ENCODE data around the gene SDCCAG8. TPM values are rescaled to one million over a fixed set of nuclear protein-coding genes. Genes with fewer than 3 reads are reported as not detected.

The SDCCAG8 gene
- polyA plus RNA-seq, 3 donors, result 15.6 to 23.4 (median 16.7) TPM

DNA sequence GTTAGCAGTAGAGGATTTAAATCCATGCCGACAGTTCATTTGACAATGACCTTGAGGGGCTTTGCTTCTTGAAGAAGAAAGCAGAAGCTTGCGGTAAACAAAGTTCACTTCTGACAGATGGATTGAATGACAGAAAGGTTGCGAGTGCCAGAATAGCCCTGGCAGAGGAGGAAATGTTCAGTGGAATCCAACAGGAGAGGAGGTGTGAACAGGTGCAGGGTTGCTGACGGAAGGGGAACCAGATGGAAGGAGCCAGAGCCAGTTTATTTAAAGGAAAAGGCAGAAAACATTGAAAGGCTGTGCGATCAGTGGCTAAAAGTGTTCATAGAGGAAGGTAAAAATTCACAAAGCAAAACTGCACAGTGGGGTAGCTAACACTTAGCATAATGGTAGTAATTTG lies 141.0 kb downstream of the SDCCAG8 start:
- WGBS, 3 donors, result 46 to 92% (median 88%) methylated on average over 5 of the region's 5 CpGs
- H3K27ac ChIP-seq (ENCODE audit: low read depth, low read length), result no peak overlapping the region

DNA sequence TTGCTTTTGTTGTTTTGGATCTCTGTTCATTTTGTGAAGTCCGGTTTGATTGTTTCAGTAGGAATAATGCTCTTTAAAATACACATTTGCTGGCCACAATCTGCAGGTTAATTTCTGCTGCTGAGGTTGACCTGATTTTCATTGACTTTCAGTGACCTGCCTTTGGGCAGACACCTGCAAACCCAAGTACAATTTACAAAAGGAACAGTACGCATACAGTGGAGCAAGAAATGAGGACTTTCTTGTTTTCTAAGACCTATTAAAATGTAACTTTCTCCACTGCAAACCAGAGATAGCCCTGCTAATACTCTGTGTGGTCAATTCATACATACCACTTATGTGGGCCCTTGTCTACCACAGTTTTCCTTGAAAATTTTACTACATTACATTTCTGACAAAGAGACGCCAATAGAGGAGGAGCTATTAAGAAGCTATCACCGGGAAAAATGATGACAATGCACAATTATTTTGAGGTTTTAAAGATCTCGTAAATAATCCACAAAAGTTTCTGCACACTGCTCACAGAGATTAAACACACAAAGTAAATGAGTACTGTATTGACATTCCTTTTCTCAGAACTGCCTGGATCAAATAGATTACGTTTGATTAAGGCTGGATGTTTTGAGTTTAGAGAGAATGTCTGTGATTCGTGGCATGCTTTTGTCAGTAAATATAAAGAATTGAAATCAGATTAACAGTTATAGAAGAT lies 141.9 kb downstream of the SDCCAG8 start:
- WGBS, 3 donors, result 56 to 88% (median 78%) methylated on average over 7 of the region's 7 CpGs
- no peak overlapping the region for H3K27ac ChIP-seq (ENCODE audit: low read depth, low read length)

DNA sequence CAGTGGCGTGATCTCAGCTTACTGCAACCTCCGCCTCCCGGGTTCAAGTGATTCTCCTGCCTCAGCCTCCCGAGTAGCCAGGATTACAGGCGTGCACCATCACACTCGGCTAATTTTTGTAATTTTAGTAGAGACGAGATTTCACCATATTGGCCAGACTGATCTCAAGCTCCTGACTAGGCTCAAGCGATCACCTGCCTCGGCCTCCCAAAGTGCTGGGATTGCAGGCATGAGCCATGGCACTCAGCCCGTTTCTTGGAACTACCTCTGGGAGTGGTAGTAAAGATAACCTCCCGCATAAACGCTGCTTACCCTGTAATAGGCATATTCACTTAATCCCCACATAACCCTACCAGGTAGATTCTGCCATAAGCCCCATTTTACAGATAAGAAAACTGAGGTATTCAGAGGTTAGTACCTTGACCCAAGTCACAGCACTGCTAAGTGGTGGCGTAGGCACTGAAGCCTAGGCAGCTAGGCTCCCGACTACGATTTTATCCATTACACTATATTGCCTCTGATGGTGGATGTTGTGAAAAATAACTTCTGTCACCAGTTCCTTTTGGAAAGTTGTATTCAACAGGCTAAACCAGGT lies 143.8 kb downstream of the SDCCAG8 start:
- H3K27ac ChIP-seq (ENCODE audit: low read depth, low read length), result no peak overlapping the region
- 97 to 98% (median 97%) methylated on average over 15 of the region's 15 CpGs for WGBS, 3 donors

DNA sequence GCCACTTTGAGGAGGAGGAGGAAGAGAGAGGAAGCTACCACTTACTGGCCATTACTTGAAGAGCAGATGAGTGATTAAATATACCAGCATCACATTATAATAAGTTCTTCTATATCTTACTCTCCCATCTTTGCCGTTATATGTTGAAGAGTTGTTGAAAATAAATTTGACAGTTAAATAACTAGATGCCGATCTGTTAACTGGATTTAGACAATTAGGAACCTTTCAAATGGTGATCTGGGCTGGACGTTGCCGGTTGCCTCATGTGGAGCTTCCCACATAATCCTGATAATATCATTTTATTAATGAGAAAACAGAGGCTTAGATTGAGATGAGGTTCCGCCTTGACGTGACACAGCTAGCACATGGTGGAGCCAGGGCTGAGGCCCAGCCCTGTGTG lies 147.0 kb downstream of the SDCCAG8 start:
- H3K27ac ChIP-seq (ENCODE audit: low read depth, low read length), result no peak overlapping the region
- WGBS, 3 donors, result 96 to 98% (median 97%) methylated on average over 6 of the region's 6 CpGs

DNA sequence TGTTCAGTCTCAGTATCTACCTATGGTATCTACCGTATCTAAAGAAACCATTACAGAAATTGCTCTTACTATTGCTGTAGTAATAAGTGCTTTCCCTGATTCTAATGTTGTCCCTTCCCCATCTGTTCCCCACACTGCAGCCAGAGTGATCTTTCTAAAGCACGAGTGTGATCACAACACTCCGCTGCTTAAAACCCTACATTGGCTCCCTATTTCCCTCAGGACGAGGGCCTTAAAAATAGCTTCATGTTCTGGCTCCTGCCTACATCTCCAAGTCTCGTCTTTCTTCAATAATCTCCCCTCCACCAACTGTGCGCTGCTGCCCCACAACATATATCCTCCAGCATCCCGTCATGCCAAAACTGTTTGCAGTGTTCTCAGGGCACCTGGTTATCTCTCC lies 150.6 kb downstream of the SDCCAG8 start:
- 96 to 98% (median 96%) methylated on average over 7 of the region's 7 CpGs for WGBS, 3 donors
- H3K27ac ChIP-seq (ENCODE audit: low read depth, low read length), result no peak overlapping the region

DNA sequence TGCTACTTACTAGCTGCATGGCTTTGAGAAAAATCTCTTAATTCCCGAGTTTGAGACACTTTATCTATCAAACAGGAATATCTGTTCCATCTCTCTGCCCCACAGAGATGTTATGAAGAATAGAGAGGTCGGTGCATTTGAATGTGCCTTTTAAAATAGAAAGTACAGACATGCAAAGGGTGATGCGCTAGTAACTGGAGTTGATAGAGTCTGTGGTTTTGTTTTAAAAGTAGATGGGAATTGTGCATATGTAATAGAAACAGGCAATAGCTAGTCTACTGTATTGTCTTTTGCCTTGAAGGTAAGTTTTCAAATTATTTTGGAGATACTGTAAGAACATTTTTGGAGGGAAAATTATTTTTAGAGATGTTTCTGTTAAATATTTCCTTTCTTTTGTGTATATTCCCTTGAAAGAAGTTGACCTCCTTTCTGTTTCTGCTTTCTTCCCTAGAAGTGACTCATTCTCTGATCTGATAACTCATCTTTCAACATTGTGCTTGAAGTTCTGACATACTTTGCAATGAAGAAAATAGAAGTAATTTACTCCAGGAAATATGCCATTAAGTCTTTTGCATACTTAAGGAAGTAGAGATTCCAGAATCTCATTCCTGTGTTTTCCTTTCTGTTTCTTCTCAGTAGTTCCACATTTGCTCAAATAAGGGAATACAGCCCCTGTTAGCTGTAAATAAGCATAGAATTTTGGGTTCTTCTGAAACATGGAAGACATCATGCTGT lies 151.6 kb downstream of the SDCCAG8 start:
- 74 to 80% (median 79%) methylated on average over 3 of the region's 3 CpGs for WGBS, 3 donors
- no peak overlapping the region for H3K27ac ChIP-seq (ENCODE audit: low read depth, low read length)

DNA sequence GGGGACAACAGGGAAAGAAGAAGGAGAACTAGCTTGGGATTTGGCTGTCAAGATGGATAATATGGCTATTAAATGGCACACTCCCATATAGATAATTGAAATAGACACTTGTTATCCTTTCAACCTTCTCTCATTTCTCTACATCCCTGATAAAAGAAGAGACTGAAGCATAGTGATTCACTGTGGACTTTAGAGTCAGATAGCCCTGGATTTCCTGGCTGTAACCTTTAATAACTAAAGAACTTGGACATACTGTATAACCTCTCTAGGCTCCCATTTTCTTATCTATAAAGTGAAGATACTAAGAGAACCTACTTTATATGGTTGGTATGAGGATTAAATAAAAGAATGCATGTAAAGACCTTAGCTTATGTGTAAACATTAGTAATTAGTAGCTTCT lies 152.6 kb downstream of the SDCCAG8 start:
- H3K27ac ChIP-seq (ENCODE audit: low read depth, low read length), result no peak overlapping the region

DNA sequence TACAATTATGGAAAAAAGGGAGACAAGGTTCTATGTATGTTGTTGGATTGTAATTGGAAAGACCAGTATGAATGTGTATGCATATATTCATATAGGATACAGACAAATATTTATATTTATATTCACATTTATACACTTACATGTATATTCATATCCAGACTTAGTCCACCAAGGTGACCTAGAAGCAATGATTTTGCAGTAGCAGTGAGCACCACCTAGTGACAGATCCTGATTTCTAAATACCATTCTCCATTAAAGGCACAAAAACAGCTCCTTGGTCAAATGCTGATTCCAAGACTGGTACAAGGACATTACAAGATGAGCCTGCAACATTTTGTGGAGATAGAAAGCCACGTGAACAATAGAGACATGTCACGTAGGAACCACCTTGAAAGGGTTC lies 153.4 kb downstream of the SDCCAG8 start:
- 94 to 97% (median 95%) methylated on average over 2 of the region's 2 CpGs for WGBS, 3 donors
- H3K27ac ChIP-seq (ENCODE audit: low read depth, low read length), result no peak overlapping the region

DNA sequence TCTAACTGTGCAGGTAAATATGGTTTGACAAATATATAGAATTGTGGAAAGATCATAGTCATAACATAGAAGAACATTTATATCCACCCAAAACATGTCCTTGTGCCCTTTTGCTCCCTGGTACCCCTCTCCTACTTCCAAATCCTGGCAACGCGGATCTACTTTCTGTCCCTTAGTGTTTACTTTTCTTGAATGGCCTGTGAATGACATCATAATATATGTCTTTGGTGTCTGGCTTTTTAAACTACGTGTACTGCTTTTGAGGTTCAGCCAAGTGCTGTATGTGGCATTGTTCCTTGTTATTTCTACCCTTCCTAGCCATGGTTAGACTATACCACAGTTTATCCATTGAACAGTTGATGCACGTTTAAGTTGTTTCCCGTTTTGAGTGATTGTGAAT lies 155.6 kb downstream of the SDCCAG8 start:
- 88 to 89% (median 89%) methylated on average over 5 of the region's 5 CpGs for WGBS, 3 donors
- no peak overlapping the region for H3K27ac ChIP-seq (ENCODE audit: low read depth, low read length)

DNA sequence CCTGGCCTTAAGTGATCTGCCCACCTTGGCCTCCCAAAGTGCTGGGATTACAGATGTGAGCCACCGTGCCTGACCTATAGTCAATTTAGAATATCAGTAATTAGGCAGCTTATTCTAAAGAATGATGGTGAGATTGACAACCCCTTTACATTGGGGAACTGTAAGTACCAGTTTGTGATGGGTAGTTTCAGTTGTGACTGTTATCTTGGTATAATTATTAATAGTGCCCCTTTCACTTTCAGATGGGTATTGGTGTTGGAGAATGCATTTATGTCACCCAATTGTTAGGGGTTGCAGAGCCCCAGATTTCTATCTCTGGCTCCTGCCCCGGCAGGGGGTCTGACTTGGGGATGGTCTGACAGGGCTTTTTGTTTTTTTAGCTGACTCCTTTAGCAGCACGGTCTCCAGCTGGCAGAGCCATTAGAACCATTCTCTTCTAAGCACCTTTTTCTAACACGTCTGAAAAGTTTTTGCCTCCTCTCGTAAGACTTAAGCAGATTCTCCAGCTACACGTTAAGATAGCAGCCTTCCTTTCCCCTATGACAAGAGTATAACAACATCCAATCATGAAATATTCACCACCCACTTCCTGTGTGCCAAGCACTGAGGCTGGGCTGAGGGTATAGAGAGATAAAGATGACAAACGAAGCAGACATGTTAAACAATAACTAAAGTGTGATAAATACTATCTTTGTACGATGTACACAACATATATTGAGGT lies 157.8 kb downstream of the SDCCAG8 start:
- H3K27ac ChIP-seq (ENCODE audit: low read depth, low read length), result no peak overlapping the region
- 69 to 84% (median 81%) methylated on average over 8 of the region's 8 CpGs for WGBS, 3 donors

DNA sequence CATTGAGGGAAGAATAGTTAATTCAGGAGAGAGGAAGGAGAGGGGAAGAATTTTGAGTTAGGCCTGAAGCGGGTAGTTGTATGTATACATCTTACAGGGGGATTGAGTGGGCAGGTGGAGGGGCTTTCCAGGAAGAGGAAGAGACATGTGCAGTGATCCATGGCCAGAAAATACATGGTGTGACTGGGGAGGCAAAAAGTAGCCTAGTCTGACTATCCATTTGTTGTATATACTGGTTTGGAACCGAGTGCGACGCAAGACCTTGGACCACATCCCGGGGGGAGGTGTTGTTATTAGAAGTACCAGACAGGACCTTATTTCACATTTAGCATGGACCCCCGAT lies 158.3 kb downstream of the SDCCAG8 start:
- no peak overlapping the region for H3K27ac ChIP-seq (ENCODE audit: low read depth, low read length)
- WGBS, 3 donors, result 97 to 100% (median 98%) methylated on average over 6 of the region's 6 CpGs

DNA sequence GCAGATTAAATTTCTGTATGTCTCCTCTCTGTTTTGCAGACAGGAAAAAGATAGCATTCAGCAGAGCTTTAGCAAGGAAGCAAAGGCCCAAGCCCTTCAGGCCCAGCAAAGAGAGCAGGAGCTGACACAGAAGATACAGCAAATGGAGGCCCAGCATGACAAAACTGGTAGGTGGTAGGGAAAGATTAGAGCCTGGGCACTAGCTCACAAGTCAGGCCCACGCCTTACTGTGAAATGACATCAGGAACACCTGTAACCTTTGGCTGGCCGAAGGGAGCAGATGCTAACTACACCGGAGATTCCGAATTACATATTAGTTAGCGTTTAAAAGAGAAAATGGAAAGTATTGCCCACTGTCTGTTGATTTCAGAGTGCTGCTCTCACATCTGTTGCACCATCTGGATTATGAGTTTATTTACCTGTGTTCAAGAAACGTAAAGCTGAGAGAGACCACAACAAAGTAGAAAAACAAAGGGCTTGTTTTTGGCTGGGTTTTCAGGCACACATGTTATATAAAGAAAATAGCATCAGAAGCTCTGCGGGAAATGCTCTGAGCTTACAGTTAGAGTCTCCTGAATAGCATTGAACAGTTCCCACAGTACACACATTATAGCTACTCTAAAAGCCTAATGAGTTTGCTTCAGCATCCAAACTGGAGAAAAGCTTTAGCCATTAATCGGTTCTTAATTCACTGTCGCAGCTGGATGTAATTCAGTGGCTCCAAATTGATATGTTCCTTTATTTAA lies 160.0 kb downstream of the SDCCAG8 start:
- H3K27ac ChIP-seq (ENCODE audit: low read depth, low read length), result no peak overlapping the region
- WGBS, 3 donors, result 89 to 90% (median 90%) methylated on average over 9 of the region's 9 CpGs

DNA sequence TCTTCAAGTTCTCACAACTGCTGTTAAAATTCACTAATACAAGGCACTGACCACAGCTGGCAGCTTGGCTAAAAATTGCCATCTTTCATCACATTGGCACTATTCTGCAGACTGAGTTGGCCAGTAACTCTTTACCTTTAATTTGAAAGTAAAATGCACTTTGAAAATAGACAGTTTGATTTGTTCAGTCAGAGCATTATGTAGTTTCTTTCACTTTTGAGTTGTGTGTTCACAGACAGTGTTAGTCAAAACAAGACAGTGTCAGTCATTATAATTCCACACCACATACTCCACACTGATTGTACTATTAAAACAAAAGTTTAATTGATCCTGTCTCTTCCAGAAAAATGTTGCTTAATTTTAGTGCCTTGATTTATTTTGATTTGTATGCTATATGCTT lies 160.7 kb downstream of the SDCCAG8 start:
- H3K27ac ChIP-seq (ENCODE audit: low read depth, low read length), result no peak overlapping the region

DNA sequence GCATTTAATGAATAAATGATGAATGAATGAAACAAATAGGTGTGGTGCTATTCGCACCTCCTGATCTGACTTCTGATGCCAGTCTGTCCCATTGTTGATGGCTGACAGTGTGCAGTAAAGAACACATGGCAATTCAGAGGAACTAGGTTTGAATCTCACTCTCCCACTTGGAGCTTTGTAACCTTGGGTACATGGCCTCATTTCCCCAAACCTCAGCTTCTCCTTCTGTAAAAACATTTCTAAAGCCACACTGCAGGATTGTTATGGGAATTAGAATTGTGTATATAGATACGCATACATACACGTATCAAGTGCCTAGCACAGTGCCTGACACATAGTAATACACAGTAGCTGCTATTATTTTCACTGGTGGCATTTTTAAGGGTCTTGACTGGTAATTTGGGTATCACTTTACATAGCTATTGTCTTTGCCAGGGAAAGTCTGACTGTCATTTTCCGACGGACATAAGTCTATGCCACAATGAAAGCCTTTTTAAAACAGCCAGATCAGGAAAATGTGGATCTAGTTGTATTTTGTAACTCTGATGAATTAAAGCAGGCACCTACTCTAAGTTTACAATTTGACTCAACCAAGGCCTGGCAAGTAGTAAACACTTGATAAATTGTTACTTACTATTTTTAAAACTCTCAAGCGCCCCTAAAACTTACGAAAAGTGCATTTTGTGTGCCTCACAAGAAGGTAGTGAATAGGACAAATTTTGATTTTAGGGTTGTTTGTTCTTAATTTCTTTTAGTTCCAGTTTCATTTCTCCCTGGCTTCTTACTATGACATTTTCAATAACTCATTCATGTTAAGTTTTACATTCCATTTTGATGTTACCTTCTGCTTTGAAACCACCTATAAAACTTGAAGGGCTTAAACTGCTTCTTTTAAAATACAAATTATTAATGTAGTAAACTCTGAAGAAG lies 164.4 kb downstream of the SDCCAG8 start:
- WGBS, 3 donors, result 89 to 97% (median 93%) methylated on average over 7 of the region's 7 CpGs

DNA sequence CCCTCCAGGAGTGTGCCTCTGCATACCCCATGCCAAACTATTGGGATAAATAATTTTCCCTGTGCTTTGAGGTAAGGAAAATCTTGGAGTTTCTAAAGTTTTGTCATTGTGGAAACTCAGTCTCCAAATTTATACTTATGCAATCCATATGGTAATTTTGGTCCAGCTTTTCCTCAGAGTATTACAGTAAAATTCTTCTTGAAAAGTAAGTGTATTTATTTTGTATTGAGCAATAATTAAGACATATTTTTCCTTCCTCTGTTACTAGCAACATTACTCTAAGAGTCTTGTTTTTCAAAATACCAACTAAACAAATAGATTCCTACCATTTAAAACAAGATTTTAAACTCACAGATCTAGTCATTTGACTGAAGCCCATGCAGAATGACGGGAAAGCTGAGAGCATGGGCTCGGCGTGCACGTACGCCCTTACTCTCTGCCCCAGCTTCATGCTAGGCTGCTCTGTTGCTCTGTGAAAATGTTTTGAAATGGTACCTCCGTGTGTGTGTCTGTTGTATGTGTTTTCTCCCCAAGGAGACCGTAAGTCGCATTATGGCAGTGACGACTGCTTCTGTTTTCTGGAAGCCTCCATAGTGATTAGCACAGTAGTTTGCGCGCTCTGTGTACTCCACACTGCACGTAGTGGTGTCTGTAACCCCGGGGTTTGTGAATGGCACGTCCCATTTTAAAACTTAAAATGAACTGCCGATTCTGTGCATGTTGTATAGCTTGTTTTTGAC lies 165.3 kb downstream of the SDCCAG8 start:
- H3K27ac ChIP-seq (ENCODE audit: low read depth, low read length), result no peak overlapping the region
- WGBS, 3 donors, result 75 to 86% (median 78%) methylated on average over 15 of the region's 15 CpGs

More for the DNA sequence above, 164.4 kb downstream of the SDCCAG8 start:
- H3K27ac ChIP-seq (ENCODE audit: low read depth, low read length), result no peak overlapping the region

DNA sequence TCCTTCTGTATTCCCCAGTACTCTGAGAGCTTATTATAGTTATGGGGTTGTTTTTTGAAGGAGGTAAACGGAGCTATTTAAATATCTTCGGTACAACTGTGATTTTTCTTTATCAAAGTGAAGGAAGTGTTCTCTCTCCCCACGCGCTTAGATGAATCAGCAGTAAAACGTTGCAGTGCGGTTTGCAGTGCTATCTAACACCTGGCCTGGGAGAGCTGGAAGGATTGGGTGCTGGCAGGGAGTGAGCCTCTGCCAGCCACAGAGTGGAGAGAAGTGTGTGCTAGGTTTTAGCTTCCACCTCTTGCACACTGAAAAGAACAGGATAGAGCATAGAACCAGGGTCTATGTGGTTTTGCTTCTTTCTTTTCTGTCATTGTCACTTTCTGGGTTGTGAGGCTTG lies 165.9 kb downstream of the SDCCAG8 start:
- H3K27ac ChIP-seq (ENCODE audit: low read depth, low read length), result no peak overlapping the region
- 9 to 29% (median 18%) methylated on average over 6 of the region's 6 CpGs for WGBS, 3 donors

DNA sequence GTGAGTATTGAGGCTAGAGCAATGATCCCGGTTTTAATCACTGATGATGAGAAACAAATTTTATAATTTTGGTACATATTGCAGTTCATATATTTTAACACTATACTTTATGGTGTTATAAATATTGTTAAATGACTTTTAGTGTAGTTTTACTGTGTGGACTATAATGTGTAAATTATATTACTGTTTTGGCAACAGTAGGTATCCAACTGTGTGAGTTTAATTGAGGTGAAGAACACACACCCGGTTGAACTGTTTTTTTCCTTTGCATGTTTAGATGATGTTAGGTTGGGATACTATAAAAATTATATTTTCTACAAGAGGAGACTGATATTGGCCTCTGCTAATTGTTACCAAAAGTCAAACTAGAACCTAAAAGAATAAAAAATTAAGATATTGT lies 166.5 kb downstream of the SDCCAG8 start:
- WGBS, 3 donors, result 86 to 90% (median 87%) methylated on average over 2 of the region's 2 CpGs
- no peak overlapping the region for H3K27ac ChIP-seq (ENCODE audit: low read depth, low read length)
